SHP77 (cell line): ENCODE results near the gene RGS6.

Experiments
- DNase-seq, 2 experiments: peaks; one replicate each; lab custom pipeline; 2025; lab: John Stamatoyannopoulos, UW

RGS6 gene

GRCh38 chr14:71947947-71948500, 15.8 kb downstream of the RGS6 start:
- no peak for DNase-seq

- DNase-seq = no peak
Observed at GRCh38 chr14:71952381-71953363, 20.4 kb downstream of the RGS6 start.

GRCh38 chr14:71956920-71957563, 24.8 kb downstream of the RGS6 start:
- DNase-seq = no peak

DNA sequence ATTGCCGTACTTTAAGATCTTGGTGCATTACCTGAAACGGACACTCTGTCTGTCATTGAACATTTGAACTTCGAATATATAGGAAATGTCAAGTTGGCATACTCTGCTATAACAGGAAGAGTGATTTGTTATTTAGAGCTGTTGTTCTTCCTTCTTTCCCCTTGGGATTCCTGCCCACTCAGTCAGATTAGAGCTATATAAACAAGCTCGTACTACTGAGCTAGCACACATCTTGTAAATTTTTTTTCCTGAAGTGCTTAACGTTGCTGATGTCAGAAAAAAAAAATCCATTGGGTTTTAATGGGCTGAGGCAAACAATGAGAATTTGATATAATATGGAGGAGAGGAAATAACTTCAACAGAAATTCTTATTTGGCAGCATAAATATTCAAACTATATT, 26.8 kb downstream of the RGS6 start:
- no peak for DNase-seq

GRCh38 chr14:71960494-71961353, 28.5 kb downstream of the RGS6 start:
- DNase-seq = no peak

GRCh38 chr14:71961972-71962371, 29.7 kb downstream of the RGS6 start:
- no peak for DNase-seq

DNA sequence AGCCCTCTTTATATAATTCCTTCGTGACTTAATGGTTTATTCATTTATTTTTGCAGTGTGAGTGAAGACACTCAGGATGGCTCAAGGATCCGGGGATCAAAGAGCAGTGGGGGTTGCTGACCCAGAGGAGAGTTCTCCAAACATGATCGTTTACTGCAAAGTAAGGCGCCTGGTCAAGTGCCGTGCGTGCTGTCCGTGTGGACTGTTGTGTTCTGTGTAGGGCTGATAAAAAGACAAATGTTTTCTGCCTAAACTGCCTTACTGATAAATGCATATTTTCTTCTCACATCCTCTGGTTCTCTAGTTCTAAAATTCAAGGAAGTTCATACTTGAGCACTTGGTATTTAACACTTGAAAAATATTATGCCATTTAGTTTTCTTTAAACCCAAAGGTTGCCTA, 32.5 kb downstream of the RGS6 start:
- no peak for DNase-seq

- no peak for DNase-seq
Observed at GRCh38 chr14:71966528-71966927, 34.3 kb downstream of the RGS6 start.

- DNase-seq = no peak
Observed at GRCh38 chr14:71967704-71968103, 35.5 kb downstream of the RGS6 start.

GRCh38 chr14:71970272-71970671, 38.0 kb downstream of the RGS6 start:
- DNase-seq = no peak

GRCh38 chr14:71985538-71986189, 53.4 kb downstream of the RGS6 start:
- no peak for DNase-seq

GRCh38 chr14:71988476-71988875, 56.2 kb downstream of the RGS6 start:
- DNase-seq = no peak

DNA sequence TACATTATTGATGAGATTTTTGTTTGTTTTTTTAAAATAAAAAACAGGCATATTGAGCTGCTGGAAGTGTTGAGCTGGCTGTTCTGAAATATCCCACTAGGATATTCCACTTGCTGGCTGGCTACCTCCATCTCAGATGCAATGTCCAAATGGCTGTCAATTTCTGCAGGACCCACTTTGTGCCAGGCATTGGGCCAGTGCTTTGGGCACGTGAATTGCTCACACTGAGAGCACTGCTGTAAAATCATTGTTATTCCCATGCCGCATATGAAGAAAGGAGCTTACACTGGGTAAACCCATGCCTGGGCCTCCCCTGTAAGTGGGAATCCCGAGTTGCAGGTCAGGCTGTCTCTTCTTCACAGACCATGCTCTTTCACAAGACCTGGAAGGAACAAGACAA, 56.7 kb downstream of the RGS6 start:
- no peak for DNase-seq

DNA sequence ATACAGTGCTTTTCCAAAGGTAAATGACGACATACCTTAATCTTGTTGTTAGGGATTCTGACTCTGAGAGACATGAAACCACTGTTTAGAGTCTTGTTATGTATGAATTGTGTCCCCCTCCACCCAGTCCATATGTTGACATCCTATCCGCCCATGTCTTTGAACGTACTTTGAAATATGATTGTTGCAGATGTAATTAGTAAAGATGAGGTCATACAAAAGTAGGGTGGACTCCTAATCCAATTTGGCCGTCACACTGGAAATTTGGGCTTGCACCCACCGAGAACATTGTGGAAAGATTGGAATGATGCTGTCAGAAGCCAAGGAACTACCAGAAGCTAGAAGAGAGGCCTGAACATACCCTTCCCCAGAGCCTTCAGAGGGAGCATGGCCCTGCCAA, 62.2 kb downstream of the RGS6 start:
- DNase-seq = no peak

GRCh38 chr14:71995741-71996140, 63.5 kb downstream of the RGS6 start:
- DNase-seq = no peak

DNA sequence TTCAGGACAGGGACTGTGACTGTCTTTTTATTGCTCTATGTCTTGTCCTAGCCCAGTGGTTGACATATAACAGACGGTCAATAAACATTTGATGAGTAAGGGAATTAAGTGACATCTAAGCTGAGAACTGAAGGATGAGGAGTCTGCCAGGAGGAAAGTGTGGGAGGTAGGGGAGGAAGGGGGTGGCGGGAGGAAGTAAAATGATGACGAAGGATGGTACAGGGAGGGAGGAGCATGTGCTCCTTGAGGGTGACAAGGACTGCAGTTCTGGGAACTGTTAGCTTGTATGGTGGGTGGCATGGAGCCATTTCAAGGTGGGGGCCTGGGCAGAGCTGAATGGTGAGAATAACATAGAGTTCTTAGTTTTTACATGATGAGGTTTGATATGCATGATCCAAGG, 64.4 kb downstream of the RGS6 start:
- DNase-seq = no peak

GRCh38 chr14:72000907-72001306, 68.7 kb downstream of the RGS6 start:
- no peak for DNase-seq

DNA sequence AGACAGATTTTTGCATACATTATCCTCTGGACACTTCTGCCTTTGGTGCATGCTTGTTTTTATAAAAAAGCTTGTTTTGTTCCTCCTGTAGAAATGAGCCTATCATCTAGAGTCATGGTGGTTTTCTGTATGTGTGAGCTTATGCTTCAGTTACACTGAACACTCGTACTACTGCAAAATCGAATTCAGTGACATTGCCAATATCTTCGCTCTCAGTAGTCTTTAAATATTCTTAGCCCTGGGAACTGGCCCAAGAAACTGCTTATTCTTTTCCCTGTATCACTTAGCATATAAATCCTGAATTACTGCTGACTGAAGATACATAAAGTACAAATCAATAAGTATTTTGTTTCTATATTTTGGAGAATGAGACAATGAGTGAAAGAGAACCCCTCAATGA, 70.5 kb downstream of the RGS6 start:
- no peak for DNase-seq

DNA sequence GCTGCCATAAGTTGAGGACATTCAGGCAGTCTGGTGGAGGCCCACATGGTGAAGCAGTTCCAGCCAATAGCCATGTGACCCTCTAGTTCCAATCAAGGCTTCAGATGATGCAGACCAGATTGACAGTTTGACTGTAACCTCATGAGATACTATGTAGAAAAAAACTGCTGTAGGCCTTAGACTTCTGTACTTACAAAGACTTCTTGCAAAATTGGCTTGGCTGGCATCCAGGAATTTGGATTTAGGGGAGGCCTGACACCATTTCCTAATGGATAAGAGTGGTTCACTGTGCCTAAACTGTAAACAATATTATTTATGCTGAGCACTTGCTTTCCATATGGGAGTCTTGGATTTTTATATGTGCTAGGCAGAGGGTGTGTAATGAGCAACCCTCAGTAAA, 76.4 kb downstream of the RGS6 start:
- DNase-seq = no peak

- no peak for DNase-seq
Observed at GRCh38 chr14:72010474-72010873, 78.2 kb downstream of the RGS6 start.

GRCh38 chr14:72013721-72014345, 81.6 kb downstream of the RGS6 start:
- no peak for DNase-seq
